Measurements from ENCODE around the gene SPECC1.
"Not testable (repeated sequence)": the region's sequence is repeated elsewhere in the genome, so short reads cannot be mapped to it uniquely, and the experiment has no call there.

Gene SPECC1

GRCh38 chr17:20244671-20245070 lies 235.5 kb downstream of the SPECC1 start:
- DNase-seq: no peak

DNA sequence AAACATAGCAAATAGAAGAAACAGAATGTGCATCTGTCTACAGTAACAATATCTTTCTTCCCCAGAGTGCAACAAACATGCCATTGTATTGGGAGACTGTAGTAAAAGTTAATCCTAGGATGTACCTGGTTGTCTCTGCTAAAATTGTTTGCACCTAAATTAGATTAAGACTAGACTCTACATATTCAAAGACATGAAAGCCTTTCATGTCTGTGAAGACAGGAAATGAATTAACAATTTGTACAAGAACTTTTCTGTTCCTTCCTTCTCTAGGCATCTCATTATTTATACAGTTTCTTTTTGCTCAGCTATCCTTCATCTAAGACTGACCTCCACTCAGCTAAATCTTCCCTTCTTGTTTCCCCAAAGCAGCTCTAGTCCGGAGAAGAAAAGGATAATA lies 237.5 kb downstream of the SPECC1 start:
- no peak for DNase-seq

GRCh38 chr17:20253323-20253722 lies 244.2 kb downstream of the SPECC1 start:
- DNase-seq: no peak

DNA sequence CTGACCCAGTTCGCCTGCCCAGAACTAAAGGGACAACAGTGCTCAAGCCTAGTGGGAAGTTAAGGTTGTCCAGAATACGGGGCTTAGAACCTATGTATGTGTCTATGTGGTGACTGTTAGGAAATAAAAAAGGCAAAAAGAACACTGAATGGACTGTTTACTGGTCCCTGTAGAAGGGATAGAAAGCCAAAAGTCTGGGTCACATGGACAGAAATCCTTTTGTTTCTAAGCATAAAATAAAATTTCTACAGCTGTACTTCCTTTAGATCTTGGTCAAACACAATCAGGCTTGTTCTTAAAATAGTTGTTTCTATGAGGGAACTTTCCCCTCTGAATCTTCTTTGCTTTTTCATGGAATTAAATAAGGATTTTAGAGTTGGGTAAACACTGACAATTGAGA lies 245.4 kb downstream of the SPECC1 start:
- DNase-seq: no peak

DNA sequence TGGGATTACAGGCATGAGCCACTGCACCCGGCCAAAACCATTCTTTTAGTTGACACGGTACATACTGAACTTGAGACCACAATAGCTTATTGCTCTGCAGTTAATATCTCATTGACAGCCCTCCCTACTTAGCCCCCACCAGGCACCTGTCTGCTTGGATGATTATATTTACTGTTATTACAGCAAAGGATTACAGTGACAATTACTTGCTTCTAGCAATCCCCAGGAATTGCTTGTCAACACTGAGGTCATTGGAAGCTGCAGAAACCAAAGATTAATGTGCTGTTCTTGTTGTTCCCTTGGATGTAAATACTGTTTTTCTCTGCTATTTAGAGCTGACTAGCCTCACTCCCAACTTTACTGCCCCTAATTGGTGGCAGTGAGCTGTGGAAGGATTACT lies 247.0 kb downstream of the SPECC1 start:
- DNase-seq: no peak

DNA sequence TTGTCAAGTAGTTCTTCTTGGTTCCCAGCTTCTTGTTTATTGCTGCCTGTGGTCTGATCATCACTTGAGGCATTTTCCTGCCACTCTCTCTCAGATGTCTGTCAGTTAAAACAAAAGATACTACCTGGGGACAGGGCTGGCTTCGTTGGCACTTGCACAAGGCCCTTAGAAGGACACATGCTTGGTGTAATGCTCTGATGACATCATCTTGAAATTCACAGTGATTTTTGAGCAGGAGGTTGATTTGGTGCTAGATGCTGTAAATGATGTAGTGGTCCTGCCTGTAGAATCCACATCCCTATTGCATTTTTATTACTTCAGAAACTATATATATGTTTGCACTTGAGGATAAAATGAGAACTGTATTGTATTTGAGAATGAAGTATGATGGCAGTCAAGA lies 247.8 kb downstream of the SPECC1 start:
- no peak for DNase-seq

DNA sequence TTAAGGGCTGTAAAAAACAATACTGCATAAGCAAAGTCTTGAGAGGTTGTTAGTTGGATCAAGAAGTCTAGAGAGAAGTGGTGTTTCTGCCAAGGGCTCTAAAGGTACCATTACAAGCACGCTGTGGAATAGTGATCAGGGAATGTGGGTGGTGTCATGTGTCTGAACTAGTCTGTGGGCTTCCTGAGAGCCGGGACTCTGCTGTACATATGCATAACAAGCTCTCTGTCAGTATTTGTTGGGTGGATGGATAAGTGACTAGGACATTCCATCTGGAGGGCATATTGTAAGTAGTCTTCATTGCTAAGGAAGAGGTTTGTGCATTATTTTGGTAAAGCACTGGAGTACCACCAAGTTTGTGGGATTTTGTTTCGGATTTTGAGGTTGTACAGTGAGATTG lies 248.6 kb downstream of the SPECC1 start:
- no peak for DNase-seq

DNA sequence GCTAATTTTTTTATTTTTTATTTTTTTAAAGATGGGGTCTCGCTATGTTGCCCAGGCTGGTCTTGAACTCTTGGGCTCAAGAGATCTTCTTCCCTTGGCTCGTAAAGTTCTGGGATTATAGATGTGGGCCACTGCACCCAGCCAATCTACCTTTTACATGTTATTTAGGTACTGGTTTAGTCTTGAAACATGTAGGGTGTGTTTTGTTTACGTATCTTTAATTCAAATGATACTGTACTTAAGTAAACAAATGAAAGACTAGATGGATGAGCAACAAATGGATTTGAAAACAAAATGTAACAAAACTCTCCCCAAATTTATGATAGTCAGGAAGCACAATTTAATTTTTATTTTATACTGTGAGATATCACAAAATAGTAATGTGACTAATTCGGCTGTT lies 250.5 kb downstream of the SPECC1 start:
- no peak for DNase-seq

- no peak for DNase-seq
Measured at GRCh38 chr17:20260268-20260667, 251.1 kb downstream of the SPECC1 start.

- no peak for DNase-seq
Measured at GRCh38 chr17:20262226-20263114, 253.3 kb downstream of the SPECC1 start.

- DNase-seq: not testable (repeated sequence)
Measured at GRCh38 chr17:20263115-20263433, 253.9 kb downstream of the SPECC1 start.

- DNase-seq: no peak
Measured at GRCh38 chr17:20263595-20263994, 254.4 kb downstream of the SPECC1 start.

- no peak for DNase-seq
Measured at GRCh38 chr17:20264996-20265395, 255.8 kb downstream of the SPECC1 start.

GRCh38 chr17:20266806-20267458 lies 257.8 kb downstream of the SPECC1 start:
- no peak for DNase-seq

DNA sequence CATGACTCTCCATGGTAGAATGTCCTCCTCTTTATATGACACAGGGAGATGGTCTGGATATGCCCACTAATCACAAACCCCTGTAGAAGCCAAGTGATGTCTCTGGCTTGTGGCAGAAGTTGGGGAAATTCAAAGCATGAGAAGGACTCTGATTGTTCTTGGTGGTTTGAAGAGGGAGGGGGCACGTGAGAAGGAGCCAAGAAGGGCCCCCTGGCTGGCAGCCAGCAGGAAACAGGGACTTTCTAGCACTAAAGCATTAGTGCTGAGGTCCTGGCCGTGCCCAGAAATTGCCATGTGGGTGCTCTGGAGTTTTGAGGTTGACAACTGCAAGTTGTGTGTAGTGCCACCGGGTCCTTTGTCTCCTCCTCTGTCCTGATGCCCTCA lies 258.3 kb downstream of the SPECC1 start:
- no peak for DNase-seq

DNA sequence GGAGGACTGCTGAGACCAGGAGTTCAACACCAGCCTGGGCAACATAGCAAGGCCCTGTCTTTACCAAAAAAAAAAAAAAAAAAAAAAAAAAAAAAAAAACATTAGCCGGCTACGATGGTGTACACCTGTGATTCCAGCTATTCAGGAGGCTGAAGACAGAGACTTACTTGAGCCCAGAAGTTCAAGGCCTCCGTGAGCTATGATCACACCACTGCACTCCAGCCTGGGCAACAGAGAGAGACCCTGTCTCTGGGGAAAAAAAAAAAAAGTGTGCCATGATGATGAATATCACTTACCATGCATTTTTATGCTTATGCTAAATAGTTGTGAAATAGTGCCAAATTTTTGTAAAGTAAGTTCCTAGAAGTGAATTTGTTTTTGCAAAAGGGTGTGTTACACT lies 261.2 kb downstream of the SPECC1 start:
- DNase-seq: no peak

GRCh38 chr17:20271011-20271610 lies 262.0 kb downstream of the SPECC1 start:
- no peak for DNase-seq

DNA sequence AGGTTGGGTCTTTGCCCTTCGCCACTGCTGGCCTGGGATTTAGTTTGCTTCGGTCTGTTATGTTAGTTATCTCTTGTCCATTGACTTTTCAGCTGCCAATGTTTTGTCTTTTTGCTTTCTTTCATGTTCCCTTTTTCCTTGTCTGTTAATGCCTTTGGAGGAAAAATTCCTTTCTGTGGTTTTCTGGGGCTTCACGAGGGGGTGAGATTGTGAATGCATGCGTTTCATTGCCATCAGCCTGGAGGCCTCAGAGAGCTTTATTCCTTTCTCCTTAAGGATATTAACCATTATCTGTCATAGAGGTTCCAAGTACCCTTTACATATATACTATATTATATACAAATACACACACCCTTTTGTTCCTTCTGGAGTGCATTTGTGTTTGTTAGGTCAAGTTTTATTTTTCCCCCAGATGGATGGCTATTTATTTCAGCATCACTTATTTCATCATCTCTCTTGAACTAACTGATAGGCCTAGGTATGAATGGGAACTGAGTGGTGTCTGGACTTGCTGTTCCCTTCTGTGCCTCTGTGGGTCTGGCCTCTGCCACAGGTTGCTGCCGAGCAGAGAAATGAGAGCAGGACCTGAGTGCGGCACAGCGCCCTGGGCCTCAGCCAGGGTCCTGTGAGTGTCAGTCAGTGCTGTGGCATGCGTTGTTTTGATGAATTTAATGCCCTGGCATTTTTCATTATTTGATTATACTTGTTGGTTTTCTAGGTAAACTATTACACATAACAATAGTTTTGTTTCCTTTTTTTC lies 264.8 kb downstream of the SPECC1 start:
- no peak for DNase-seq

DNA sequence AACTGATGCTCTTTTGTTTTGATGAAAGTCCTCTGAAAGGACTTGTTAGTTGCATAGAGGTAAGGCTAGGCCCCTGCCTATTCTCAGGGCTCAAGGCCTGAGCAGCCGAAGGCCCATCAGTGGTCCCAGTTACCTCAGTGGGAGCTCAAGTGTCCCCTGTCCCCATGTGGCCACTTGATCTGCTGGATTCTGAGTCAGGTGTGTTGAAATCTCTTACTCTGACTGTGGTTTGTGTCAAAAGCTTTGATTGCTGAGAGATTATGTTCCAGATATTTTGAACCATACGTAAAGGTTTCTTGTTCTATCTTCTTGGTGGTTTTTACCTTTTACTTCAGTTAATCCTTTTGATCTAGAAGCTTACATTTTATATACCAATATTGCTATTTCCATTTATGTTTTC lies 266.5 kb downstream of the SPECC1 start:
- no peak for DNase-seq

- no peak for DNase-seq
Measured at GRCh38 chr17:20276421-20276820, 267.3 kb downstream of the SPECC1 start.

GRCh38 chr17:20278805-20279204 lies 269.6 kb downstream of the SPECC1 start:
- DNase-seq: no peak

DNA sequence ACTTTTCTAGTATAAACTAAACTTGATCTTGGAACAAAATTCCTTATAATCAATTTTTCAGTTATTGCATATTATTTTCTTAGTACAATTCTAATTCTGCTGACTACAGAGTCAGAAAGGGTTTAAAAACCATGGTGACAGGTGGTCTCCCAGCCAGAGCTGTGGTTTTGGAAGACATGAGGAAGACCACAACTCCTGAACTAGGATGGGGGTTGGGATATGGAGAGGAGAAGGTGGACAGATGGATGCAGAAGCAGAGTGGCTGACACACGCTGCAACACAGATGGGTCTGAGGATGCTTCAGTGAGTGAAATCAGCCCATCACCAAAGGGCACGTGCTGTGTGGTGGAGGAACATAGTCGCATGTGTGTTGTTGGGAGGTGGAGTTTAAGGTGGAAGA lies 270.5 kb downstream of the SPECC1 start:
- DNase-seq: no peak

DNA sequence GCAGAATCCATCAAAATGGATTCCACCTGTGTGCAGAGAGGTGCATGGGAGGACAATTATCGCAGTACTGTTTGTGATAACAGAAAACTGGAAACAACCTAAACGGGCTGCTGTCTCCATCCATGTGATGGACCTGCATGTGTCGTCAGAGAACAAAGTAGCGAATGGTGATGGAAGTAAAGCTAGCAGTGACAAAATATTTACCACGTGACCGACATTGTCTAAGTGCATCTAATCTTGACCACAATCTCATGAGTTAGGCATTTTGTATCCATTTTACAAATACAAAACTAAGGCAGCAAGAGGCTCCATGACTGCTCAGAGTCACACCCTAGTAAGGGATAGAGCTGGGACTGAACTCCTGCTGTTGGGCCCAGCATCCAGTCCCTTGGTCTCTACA lies 270.9 kb downstream of the SPECC1 start:
- DNase-seq: no peak

DNA sequence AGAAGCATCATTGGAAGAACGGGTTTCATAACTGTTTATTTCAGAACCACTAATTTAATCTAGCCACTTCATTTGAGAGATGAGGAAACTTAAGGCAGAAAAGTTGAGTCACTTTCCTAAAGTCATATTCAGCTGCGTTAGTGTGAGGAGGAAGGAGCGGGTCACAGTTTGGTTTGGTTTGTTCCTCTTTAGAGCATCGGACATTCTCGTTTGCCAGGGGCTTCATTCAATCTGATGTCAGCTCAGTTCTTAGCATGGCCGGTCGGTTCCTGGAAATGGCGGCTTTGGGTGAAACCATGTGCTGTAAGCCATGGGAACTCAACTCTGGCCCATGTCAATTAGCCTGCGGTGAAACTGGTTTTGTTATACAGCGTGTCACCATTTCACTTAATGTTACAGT lies 271.7 kb downstream of the SPECC1 start:
- no peak for DNase-seq

Measured in KG1 (cell line).